Activated naive CD4-positive, alpha-beta T cell treated with anti-CD3 and anti-CD28 coated beads, Interleukin-2, amount 50 U/mL, for 16 hours (primary cell): ENCODE data around the gene NFATC1.

Experiments
- DNase-seq: peaks from one replicate; pipeline ENCODE4 v3.0.0-alpha.2; 2020

NFATC1 gene

GRCh38 chr18:79393181-79393634, 2.5 kb upstream of the NFATC1 start:
- DNase-seq: no peak

GRCh38 chr18:79393635-79394533, 1.8 kb upstream of the NFATC1 start:
- peak; percentile 50 for DNase-seq

- DNase-seq: peak; percentile 85
Observed at GRCh38 chr18:79394534-79395307, 1.0 kb upstream of the NFATC1 start.

GRCh38 chr18:79395308-79395640, 456 bp upstream of the NFATC1 start:
- no peak for DNase-seq

- DNase-seq: peak; percentile 55
Observed at GRCh38 chr18:79396431-79397246, 909 bp downstream of the NFATC1 start.

GRCh38 chr18:79397247-79397829, 1.6 kb downstream of the NFATC1 start:
- DNase-seq: no peak

GRCh38 chr18:79397830-79398761, 2.4 kb downstream of the NFATC1 start:
- no peak for DNase-seq

- no peak for DNase-seq
Observed at GRCh38 chr18:79399275-79400081, 3.7 kb downstream of the NFATC1 start.

- DNase-seq: peak; percentile 64
Observed at GRCh38 chr18:79400091-79400590, 4.4 kb downstream of the NFATC1 start.

- DNase-seq: peak; percentile 71
Observed at GRCh38 chr18:79400591-79401381, 5.1 kb downstream of the NFATC1 start.

GRCh38 chr18:79401494-79402208, 5.9 kb downstream of the NFATC1 start:
- DNase-seq: no peak

GRCh38 chr18:79402209-79402576, 6.5 kb downstream of the NFATC1 start:
- no peak for DNase-seq

GRCh38 chr18:79402977-79403722, 7.4 kb downstream of the NFATC1 start:
- no peak for DNase-seq

- DNase-seq: no peak
Observed at GRCh38 chr18:79403723-79404566, 8.2 kb downstream of the NFATC1 start.

- DNase-seq: no peak
Observed at GRCh38 chr18:79404567-79404910, 8.8 kb downstream of the NFATC1 start.

- peak; percentile 53 for DNase-seq
Observed at GRCh38 chr18:79405019-79405780, 9.5 kb downstream of the NFATC1 start.
